HG02885 (cell line): ENCODE data around the gene TOX4.
A peak's percentile ranks its signal among the peaks of the same experiment; 100 is the strongest.
"Not testable (repeated sequence)": the region's sequence is repeated elsewhere in the genome, so short reads cannot be mapped to it uniquely, and the experiment has no call there.

Experiments
- ATAC-seq: cut with Tn5 transposase; IDR thresholded peaks from one replicate; pipeline ENCODE4 v1.9.1; 2021; ENCODE audit warnings: mild to moderate bottlenecking; ENCODE audit not compliant: unreplicated experiment, poor library complexity

The TOX4 gene

GRCh38 chr14:21476925-21477681 is at the start of gene TOX4, which contains the start of gene RAB2B:
Gene TOX4 (plus strand): TSS chr14:21477195. CDS start chr14:21477279, 84 bp downstream.
Gene RAB2B (minus strand): TSS chr14:21476959. CDS start chr14:21476872, 87 bp downstream.
- ATAC-seq, result peak; percentile 100

- ATAC-seq, result no peak
These were observed 48.1 kb upstream of the TOX4 start for GRCh38 chr14:21428930-21429329.

GRCh38 chr14:21431126-21431525 is 45.9 kb upstream of the TOX4 start:
- ATAC-seq, result no peak

GRCh38 chr14:21436567-21437062 is 40.4 kb upstream of the TOX4 start:
- no peak for ATAC-seq

GRCh38 chr14:21437063-21437901 is 39.7 kb upstream of the TOX4 start:
- ATAC-seq, result peak; percentile 99

- no peak for ATAC-seq
These were observed 36.1 kb upstream of the TOX4 start for GRCh38 chr14:21440859-21441258.

GRCh38 chr14:21442657-21443056 is 34.3 kb upstream of the TOX4 start:
- not testable (repeated sequence) for ATAC-seq

GRCh38 chr14:21449899-21450216 is 27.1 kb upstream of the TOX4 start:
- no peak for ATAC-seq

- ATAC-seq, result no peak
These were observed 22.0 kb upstream of the TOX4 start for GRCh38 chr14:21454843-21455544.

GRCh38 chr14:21455592-21455911 is 21.4 kb upstream of the TOX4 start:
- peak; percentile 19 for ATAC-seq

GRCh38 chr14:21455912-21456667 is 20.9 kb upstream of the TOX4 start, which contains the start of gene CHD8:
Gene CHD8 (minus strand): TSS chr14:21456123. CDS start chr14:21431643, 24,480 bp downstream.
- ATAC-seq, result peak; percentile 97

GRCh38 chr14:21467616-21468015 is 9.4 kb upstream of the TOX4 start:
- ATAC-seq, result no peak

- no peak for ATAC-seq
These were observed 1.1 kb upstream of the TOX4 start for GRCh38 chr14:21475767-21476522.

- ATAC-seq, result peak; percentile 40
These were observed 471 bp upstream of the TOX4 start for GRCh38 chr14:21476523-21476924.

GRCh38 chr14:21486640-21487087 is 9.7 kb downstream of the TOX4 start:
- no peak for ATAC-seq

- ATAC-seq, result no peak
These were observed 18.1 kb downstream of the TOX4 start for GRCh38 chr14:21494902-21495762.

GRCh38 chr14:21496453-21496852 is 19.5 kb downstream of the TOX4 start:
- ATAC-seq, result no peak
